Stimulated activated CD4-positive, alpha-beta T cell treated with anti-CD3 and anti-CD28 coated beads, Interleukin-4, amount 100 ng/mL, for 24 hours (primary cell): ENCODE measurements around the gene PSMB4.
"Not testable (repeated sequence)": the region's sequence is repeated elsewhere in the genome, so short reads cannot be mapped to it uniquely, and the experiment has no call there.

ENCODE experiments used
- DNase-seq: peaks from one replicate; pipeline ENCODE4 v3.0.0-alpha.2; 2020

The PSMB4 gene

DNA sequence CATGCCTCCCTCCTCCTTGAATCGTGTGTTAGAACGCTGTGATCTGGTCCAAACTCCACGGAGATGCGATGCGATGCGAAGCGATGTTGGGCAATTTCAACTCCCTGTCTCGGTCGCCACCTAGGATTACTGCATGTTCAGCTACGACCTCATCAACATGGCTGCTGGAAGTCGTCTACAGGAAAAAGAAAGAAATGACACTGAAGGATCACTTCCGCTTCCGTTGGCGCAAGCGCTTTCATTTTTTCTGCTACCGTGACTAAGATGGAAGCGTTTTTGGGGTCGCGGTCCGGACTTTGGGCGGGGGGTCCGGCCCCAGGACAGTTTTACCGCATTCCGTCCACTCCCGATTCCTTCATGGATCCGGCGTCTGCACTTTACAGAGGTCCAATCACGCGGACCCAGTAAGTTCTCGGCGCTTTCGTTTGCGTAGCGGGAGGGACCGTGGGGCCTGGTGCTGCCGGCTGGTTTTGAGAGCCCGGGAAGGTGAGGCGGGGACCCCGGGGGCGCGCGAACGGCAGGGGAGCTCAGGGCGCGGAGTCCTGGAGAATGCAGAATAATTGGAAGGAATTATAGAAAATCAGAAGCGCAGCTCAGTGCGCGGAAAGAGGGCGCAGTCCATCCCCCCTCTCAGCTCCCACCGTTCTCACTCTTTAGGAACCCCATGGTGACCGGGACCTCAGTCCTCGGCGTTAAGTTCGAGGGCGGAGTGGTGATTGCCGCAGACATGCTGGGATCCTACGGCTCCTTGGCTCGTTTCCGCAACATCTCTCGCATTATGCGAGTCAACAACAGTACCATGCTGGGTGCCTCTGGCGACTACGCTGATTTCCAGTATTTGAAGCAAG is at the start of gene PSMB4:
Gene PSMB4, plus strand, starts transcription at position 250 of the 848 bp plus-strand sequence. Its CDS starts 15 bp downstream, at position 265.
- DNase-seq, result peak; percentile 84

DNA sequence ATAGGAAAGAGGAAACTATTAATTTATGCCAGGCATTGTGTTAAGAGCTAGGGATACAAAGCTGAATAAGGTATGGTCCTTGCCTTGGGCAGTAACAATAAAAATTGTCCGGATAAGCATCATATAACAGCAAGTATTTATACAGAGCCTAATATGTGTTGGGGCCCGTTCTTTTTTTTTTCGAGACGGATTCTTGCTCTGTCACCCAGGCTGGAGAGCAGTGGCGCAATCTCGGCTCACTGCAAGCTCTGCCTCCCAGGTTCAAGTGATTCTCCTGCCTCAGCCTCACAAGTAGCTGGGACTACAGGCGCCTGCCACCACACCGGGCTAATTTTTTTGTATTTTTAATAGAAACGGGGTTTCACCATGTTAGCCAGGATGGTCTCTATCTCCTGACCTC is 49.0 kb upstream of the PSMB4 start:
- not testable (repeated sequence) for DNase-seq

DNA sequence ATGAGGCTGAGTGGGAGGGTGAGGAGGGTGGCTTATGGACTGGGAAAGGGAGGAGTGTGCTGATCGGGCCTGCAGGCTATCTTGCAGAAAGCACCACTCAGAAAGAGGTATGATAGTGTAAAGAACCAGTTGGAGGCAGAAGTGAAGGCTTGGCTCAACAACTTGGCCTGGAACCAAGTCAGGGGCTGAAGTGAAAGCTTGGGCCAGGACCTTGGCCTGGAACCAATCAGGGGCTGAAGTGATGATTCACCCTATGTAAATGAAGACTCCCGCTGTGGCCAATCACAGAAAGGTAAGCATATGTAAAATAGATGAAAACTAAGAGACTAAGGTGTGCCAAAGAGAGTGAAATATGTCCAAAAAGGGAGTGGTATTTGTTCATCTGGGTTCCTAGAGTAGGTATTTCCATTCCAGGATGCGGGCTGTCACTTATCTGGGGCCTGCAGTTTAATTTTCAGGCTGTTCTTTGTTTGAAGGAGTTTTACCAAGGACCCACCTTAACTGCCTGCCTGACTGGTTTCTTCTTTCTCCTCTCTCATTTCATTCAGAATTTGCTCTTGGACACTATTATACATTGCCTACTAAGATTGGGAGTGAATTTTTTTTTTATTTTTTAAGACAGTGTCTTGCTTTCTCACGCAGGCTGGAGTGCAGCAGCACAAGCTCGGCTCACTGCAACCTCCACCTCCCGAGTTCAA is 47.2 kb upstream of the PSMB4 start:
- no peak for DNase-seq

DNA sequence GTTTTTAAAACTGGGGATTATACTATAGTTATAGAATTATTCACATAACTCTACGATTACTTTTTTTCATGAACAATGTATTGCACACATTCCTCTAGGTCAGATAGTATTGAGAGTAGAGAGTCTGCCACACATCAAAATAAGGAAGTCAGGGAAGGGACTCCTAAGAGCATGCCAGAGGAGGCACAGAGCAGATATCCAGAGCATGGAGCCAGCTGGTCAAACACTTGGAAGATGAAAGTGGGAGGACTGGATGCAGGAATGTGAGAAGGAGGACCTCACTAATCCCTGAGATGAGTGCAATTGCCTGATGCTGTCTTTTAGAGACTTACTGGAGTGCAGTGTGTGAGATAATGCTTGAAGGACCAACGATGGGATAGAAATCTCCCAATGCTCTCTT is 42.7 kb upstream of the PSMB4 start:
- no peak for DNase-seq

DNA sequence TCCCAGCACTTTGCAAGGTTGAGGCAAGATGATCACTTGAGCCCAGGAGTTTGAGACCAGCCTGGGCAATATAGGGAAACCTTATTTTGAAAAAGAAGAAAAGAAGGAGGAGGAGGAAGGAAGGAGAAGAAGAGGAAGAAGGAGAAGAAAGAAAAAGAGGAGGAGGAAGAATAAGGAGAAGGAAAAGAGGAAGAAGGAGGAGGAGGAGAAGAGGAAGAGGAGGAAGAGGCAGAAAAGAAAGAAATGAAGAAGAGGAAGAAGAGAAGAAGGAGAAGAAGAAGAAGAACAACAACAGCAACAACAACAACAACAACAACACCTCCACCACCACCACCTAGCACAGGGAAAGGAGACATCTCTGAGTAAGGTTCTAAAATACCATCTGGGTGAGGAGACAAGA is 37.5 kb upstream of the PSMB4 start:
- no peak for DNase-seq

DNA sequence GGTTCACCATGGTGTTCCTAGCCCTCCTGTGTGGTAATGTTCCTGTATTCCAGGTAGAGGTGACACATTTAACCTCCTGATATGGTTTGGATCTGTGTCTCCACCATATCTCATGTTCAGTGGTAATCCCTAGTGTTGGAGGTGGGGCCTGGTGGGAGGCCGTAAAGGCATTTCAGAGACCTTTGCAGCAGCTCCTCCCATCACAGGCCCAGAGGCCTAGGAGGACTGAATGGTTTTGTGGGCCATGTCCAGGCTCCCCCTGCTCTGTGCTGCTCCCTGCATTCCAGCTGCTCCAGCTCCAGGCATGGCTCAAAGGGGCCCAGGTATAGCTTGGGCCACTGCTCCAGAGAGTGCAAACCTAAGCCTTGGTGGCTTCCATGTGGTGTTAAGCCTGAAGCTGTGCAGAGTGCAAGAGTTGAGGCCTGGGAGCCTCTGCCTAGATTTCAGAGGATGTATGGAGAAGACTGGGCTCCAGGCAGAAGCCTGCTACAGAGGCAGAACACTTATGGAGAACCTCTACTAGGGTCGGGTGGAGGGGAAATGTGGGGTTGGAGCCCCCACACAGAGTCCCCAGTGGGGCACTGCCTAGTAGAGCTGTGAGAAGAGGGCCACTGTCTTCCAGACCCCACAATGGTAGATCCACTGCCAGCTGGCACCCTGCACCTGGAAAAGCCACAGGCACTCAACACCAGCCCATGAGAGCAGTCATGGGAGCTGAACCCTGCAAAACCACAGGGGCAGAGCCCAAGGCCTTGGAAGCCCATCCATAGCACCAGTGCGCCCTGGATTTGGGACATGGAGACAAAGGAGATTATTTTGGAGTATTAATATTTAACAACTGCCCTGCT is 36.8 kb upstream of the PSMB4 start:
- DNase-seq, result no peak

DNA sequence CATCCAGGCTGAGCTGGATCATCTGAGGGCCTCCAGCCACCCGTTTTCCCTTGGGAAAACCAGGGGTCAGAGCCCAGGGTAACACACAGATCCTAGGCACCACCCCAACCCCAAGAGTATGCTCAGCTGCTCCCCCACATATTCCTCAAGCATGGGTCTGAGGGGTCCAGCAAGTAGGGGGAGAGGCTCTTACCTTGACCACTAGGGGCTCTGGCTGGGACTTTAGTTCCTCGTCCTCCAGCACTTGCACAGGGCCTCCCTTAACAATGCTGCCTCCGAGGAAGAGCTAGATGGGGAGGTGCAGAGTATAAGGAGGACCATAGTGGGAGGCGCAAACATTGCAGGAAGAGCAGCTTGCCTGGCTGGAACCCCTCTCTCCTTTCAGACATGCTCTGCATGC is 34.4 kb upstream of the PSMB4 start:
- no peak for DNase-seq

DNA sequence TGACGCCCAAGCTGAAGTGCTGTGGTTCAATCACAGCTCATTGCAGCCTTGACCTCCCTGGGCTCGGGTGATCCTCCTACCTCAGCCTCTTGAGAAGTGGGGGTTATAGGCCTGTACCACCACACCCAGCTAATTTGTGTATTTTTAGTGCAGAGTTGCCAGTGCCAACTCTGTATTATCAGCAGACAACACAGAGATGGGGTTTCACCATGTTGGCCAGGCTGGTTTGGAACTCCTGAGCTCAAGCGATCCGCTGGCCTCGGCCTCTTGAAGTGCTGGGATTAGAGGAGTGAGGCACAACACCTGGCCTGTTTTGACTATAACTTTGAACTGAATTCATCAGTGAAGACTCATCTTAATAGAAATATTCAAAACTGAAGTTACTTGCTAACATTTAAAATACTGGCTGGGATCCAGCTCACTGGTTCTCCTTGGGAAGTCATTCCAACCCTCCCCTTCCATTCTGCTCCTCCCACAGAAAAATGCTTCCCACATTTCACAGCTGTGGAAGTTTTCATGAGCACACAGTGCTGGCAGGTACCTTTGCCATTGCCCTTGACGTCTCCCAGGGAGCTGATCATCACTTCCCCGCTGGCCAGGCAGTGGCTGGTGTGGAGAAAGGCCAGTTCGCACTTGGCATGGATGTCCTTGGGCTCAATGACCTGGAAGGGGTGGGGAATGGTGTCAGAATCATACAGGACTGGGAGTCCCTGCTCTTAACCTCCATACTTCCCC is 31.5 kb upstream of the PSMB4 start:
- no peak for DNase-seq

DNA sequence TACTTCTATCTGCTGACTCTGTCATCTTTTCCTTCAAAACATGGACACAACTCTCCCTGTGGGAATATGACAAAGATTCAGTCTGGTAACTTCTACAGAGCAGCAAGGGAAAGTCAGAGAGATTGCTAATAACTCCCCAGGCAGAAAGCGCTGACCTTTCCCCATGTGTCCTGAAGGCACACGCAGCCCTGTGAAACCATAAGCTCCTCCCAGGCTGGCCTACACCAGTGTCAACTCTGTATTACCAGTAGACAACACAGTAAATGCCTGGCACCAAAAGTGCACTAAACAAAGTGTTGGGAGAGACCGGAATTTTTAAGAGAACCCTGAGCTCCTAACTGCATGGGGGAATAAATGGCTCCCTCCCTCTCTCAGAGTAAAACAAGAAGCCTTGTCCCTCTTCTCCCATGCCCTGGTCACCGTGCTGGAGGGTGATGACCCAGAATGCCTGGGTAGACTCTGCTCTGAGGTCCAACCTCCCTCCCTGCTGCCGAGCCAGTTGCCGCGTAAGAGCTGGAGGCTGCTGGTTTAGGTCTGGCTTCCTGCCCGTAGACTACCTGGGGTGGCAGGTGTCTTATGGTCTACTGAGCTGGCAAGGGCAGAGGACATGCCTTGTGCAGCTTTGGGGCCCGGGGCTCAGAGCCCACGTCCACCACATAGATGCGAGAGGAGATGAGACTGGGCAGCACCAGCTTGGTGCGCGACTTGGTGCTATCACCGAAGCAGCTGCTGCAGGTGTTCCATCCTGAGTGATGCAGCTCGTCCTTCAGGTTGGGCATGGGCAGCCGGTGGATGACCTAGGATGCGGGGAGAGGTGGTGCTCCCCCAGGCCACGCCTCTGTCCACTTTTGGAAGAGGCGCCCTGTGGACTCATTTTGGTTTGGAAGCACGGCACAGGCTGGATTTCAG is 30.7 kb upstream of the PSMB4 start:
- DNase-seq, result no peak

DNA sequence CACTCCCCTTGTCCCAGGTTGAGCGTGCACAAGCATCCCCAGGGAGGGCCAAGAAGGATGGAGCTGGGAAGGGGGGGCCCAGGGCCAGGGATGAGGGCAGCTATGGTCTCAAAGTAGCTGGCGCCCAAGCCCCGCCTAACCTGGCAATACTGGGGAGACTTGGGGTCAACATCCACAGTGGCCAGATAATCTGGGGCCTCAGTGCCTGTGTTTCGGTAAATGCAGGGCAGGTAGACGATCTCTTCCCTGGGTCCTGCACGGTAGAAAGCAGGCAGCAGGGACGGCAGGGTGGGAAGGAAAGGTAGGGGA is 30.1 kb upstream of the PSMB4 start:
- no peak for DNase-seq

DNA sequence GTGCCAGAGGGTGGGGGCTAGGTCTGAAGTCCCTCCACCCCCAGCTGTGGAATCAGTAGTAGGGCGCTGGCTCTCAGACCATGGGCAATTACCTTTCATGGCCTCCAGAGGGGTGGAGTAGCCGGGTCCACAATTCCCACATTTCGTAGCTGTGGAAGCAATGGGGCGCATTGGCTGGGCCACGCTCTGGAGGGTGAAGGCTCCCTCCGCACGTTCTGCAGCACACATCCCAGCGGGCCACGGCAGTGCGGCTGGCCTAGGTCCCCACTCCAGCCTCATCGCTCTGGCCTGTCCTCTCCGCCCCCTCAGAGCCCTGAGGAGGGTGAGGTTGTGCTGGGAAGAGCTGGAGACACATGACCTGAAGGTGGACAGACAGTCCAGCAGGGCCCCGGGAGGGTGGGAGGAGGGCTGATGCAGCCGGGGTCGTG is 29.7 kb upstream of the PSMB4 start:
- DNase-seq, result no peak

DNA sequence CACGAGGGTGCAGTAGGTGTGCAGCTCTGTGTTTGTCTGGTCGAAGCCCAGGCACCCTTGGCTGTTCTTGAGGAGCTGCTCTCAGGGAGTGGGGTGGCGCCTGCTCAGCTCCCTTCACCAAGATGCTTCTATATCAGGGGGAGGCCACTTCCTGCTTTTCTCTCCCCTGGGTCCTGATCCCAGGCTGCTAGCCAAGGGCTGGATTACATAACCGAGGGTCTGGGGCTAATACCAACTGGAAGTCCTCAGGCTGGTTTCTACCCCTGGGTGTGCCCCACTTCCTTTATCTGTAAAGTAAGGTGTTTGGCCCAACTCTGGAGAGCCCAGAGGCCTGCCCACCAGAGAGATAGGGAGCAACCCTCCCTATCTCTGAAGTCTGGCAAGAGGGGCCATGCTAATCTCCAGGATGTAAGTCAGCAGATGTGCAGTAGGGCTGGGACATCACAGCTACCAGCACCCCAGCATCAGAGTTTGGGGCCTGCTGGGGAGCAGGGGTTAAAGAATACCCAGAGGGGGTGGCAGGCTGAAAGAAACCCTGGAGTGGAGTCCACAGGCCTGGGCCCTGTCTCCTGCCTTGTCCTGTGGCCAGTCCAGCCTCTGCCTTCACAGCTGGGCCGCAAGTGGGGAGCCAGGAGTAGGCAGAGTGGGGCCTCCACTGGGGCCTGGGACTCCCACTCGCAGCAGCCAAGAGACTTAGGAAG is 29.0 kb upstream of the PSMB4 start:
- no peak for DNase-seq

DNA sequence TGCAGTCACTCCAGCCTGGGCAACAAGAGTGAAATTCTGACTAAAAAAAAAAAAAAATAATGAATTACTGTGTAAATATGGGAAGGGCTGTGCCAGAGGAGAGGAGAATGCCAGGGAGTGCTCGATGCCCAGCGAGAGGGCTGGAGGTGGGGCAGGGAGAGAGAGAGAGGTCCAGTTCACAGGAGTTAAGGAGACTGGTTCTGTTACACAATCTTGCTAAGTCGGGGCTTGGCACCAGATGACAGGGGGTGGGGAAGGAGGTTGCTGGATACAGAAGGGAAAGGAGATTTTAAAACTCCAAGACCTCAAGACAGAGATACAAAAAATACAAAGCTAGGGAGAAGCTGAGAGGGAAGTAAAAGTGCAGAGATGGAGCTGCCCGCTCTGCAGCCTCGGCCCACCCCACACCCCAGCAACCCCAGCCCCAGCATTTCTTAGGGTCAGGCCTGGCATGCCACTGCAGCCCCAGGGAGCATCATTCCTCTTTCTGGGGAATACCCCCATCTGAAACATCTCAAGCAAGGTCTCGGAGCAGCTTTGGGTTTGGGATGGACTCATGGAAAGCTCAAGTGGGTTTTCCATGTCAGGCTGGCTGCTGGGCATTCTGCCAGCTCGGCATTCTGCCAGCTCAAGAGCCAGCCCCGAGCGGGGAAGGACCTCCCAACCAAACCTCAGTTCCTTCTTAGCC is 27.9 kb upstream of the PSMB4 start:
- DNase-seq, result no peak

DNA sequence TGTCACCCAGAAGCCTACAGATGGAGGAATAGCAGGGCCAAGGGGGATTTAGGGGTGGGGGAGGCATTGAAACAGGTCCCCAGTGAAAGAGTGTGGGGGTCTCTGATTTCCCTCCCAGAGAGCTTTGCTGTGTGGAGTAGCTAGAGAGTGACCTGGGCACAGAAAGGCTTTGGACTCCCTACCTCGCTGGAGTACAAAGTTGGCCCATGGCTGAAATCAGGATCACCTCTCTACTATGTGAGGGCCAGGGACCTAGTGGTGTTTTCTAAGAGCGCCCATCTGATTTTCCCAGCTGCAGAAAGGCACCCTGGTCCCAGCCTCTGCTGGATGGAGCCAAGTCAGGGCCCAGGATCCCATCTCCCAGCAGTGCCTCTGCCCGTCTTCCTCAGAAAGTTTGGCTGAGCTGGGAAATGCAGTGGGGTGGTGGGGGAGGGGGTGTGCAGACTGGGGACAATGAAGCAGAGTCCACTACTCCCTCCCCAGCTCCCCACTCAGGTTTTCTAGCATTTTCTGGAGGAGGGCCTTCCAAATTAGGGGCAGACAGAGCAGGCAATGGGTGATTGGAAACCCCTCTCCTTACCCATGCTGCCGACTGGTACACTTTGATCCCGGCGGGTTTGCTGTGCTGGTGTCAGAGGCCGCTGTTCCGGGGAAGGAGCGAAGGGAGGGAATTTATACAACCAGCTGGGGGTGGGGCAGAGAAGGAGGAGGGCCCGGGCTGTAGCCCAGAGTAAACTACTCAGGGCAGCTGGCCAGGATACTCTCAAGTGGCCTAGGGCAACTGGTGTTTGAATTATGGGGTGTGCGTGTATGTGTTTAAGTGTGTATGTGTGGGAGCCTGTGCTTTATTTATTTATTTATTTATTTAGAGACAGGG is 27.1 kb upstream of the PSMB4 start, which contains the start of gene SELENBP1:
Gene SELENBP1, minus strand, starts transcription at position 648 of the 877 bp plus-strand sequence. Its CDS starts 64 bp downstream, at position 584.
- no peak for DNase-seq

DNA sequence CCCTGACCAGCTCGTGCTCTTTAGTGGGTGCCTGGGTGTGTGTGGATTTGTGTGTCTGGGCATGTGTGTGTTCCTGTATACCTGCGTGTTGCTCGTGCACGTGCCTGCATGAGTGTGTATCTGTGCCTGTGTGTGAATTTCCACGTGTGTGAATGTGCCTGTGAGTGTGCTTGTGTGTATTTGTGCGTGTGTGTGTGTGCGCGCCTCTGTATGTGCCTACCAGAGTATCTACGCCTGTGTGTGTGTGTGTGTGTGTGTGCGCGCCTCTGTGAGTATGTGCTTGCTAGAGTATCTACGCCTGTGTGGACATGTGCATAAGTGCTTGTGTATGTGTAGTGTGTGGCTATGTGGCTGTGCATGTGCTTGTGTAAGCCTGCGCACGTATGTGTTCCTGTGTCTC is 26.2 kb upstream of the PSMB4 start:
- no peak for DNase-seq

DNA sequence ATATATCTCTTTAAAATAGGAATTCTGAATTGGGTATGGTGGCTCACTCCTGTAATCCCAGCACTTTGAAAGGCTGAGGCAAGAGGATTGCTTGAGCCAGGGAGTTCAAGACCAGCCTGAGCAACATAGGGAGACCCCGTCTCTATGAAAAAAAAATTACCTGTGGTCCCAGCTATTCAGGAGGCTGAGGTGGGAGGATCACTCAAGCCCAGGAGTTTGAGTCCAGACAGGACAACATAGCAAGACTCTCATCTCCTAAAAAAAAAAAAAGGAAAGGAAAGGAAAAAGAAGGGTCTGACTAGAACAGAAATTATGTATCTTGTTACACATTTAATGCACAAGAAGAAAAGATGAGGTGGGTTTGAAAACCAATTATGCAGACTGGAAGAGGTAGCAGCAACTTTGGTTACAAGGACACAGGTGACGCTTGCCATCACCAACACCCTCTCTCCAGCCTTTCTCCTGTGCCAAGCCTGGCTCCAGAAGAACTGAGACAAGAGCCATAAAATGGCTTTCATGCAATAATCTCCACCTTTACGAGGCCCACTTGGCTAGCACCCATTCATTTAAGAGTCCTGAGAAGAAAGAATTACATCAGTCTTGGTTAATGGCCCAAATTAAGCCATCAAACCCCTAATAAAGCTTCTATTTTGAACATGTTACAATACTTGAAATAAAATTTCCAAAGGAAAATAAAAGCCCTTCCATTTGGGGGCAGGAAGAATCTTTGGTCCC is 22.1 kb upstream of the PSMB4 start:
- no peak for DNase-seq

DNA sequence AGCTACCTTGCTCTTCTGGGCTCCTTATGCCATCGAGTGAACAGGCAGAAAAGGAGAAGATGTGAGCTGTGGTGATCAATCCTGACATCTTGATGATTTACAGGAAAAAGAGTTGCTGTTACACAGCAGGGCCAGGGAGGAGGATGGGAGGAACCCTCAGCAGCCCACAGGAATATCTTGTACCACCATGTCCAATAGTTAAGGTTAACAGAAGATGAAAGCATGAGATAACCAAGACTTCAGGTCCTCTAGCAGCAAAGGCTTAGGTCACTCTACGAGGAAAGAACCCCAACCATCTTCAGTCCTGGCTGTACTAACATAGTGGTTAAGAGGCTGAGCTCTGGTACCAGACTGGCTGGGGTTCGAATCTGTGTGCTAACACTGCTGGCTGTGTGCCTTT is 14.8 kb upstream of the PSMB4 start:
- no peak for DNase-seq

DNA sequence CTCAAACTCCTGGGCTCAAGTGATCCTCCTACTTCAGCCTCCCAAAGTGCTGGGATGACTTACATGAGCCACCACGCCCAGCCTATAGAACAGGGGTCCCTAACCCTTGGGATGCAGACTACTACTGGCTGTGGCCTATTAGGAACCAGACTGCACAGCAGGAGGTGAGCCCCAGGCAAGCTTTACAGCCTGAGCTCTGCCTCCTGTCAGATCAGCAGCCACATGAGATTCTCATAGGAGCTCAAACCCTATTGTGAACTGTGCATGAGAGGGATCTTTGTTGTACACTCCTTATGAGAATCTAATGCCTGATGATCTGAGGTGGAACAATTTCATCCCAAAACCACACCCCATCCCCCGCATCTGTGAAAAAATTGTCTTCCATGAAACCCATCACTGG is 13.4 kb upstream of the PSMB4 start:
- DNase-seq, result no peak
